Stimulated activated CD8-positive, alpha-beta memory T cell treated with anti-CD3 and anti-CD28 coated beads, Interleukin-7, amount 100 ng/mL, for 24 hours (primary cell): ENCODE measurements around the gene HS3ST6.
A peak's percentile ranks its signal among the peaks of the same experiment; 100 is the strongest.
"Not testable (repeated sequence)": the region's sequence is repeated elsewhere in the genome, so short reads cannot be mapped to it uniquely, and the experiment has no call there.

Source experiments
- DNase-seq: peaks from one replicate; pipeline ENCODE4 v3.0.0-alpha.2; 2020; ENCODE audit warnings: low read depth

The HS3ST6 gene

GRCh38 chr16:1946495-1947368 is 28.5 kb upstream of the HS3ST6 start:
- no peak for DNase-seq

- no peak for DNase-seq
Measured at GRCh38 chr16:1945559-1946391, 27.6 kb upstream of the HS3ST6 start.

GRCh38 chr16:1944612-1945199 is 26.5 kb upstream of the HS3ST6 start:
- no peak for DNase-seq

GRCh38 chr16:1942810-1943726 is 24.9 kb upstream of the HS3ST6 start, which contains the start of gene MSRB1:
TSS of gene MSRB1 (minus strand) at chr16:1943199. CDS start at chr16:1943156, 43 bp downstream.
- DNase-seq: peak; percentile 99

- DNase-seq: no peak
Measured at GRCh38 chr16:1942047-1942809, 24.0 kb upstream of the HS3ST6 start.

GRCh38 chr16:1941162-1942046 is 23.2 kb upstream of the HS3ST6 start:
- DNase-seq: no peak

- DNase-seq: no peak
Measured at GRCh38 chr16:1940273-1941161, 22.3 kb upstream of the HS3ST6 start.

- DNase-seq: not testable (repeated sequence)
Measured at GRCh38 chr16:1939833-1940232, 21.6 kb upstream of the HS3ST6 start.

GRCh38 chr16:1938910-1939309 is 20.7 kb upstream of the HS3ST6 start:
- DNase-seq: no peak

- DNase-seq: no peak
Measured at GRCh38 chr16:1938316-1938715, 20.1 kb upstream of the HS3ST6 start.

GRCh38 chr16:1936945-1937479 is 18.8 kb upstream of the HS3ST6 start:
- no peak for DNase-seq

GRCh38 chr16:1933097-1933661 is 15.0 kb upstream of the HS3ST6 start:
- DNase-seq: no peak

- DNase-seq: no peak
Measured at GRCh38 chr16:1932050-1933028, 14.1 kb upstream of the HS3ST6 start.

- DNase-seq: no peak
Measured at GRCh38 chr16:1930338-1930720, 12.1 kb upstream of the HS3ST6 start.

GRCh38 chr16:1929578-1930337 is 11.5 kb upstream of the HS3ST6 start:
- peak; percentile 88 for DNase-seq

- no peak for DNase-seq
Measured at GRCh38 chr16:1929105-1929504, 10.9 kb upstream of the HS3ST6 start.
